ENCODE results near the gene MAML3. TPM values are rescaled to one million over a fixed set of nuclear protein-coding genes. Genes with fewer than 3 reads are reported as not detected.

MAML3 gene
- total and polyA plus RNA-seq, 5 donors from 2014 or later: 0.11 to 1.1 (median 0.16) TPM; not detected in 1

DNA sequence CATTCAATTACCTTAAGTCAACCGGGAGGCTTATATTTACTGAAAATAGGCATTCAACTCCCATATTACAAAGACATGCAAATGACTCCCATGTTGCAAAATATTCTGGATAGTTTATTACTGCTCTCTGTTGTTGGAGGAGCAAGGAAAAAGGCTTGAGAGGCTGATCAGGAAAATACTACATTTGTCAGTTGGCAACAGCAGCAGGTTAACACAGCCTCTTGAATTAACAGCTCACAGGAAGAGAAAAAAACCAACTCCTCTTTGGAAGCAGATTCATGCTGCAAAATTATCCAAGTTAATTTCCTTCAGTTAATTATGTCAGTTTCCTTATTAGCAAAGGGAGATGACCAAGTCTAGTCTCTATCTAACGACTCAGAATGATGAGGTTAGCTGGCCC is 238.9 kb downstream of the MAML3 start:
- H3K27me3 Mint-ChIP-seq: peaks cover 14% of the 10 kb centered on the region
- DNase-seq: no peak
- Histone ChIP-seq H3K27me3 (ENCODE audit: control insufficient read depth, insufficient read depth, low read length) (peaks cover 7% of the 10 kb centered on the region), H3K27ac (ENCODE audit: insufficient read depth, low read length, poor library complexity, severe bottlenecking) (no peak overlapping the region), H3K9me3 (ENCODE audit: control insufficient read depth in 2 of 2, low read length in 2 of 2) (no peaks in the 10 kb centered on the region), H3K36me3 (ENCODE audit: control insufficient read depth, insufficient read depth, low read length) (no peaks in the 10 kb centered on the region), H3K4me3 (ENCODE audit: low read depth, low read length) (no peak overlapping the region), H3K4me1 (ENCODE audit: control insufficient read depth, insufficient read depth, low read length, poor library complexity, severe bottlenecking) (no peaks in the 10 kb centered on the region)
- H3K36me3 Mint-ChIP-seq: no peaks in the 10 kb centered on the region
- H3K9me3 Mint-ChIP-seq: peaks cover 0 to 2% (median 0%) of the 10 kb centered on the region in 7 donors
- no peaks in the 10 kb centered on the region for H3K4me1 Mint-ChIP-seq
- ATAC-seq (ENCODE audit: low read depth in 2 of 2): no peak
- H3K4me3 Mint-ChIP-seq: no peak overlapping the region
- no peak overlapping the region for H3K27ac Mint-ChIP-seq

DNA sequence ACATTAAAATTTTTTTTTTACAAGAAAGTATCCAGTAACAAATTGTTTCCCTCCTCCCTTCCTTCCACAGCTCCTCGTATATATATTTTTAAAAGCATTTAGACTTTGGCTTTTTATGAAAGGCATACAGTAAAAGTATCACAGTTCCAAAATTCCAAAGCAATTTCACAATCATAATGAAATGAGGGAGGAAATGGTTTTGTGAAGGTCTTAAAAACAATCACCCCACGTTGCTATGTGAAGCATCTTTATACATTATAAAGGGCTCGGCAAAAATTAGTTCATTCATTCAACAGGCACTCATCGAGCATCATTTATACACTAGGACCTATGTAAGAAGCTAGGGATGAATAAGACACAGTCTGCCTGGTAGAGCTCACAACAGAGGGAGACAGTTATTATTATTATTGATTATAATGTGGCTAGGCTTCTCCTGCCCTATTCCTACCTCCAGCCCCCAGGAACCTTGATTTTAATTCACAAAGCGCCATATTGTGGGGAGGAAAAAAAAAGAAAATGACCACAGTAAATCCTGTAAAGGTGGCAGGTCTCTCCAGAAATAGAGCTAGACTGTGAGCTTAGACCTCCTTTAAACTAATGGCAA is 239.9 kb downstream of the MAML3 start:
- no peak overlapping the region for H3K27ac ChIP-seq (ENCODE audit: insufficient read depth, low read length, poor library complexity, severe bottlenecking)
- no peaks in the 10 kb centered on the region for H3K4me1 ChIP-seq (ENCODE audit: control insufficient read depth, insufficient read depth, low read length, poor library complexity, severe bottlenecking)
- H3K4me1 Mint-ChIP-seq: no peaks in the 10 kb centered on the region
- H3K27me3 ChIP-seq (ENCODE audit: control insufficient read depth, insufficient read depth, low read length): peaks cover 7% of the 10 kb centered on the region
- H3K4me3 ChIP-seq (ENCODE audit: low read depth, low read length): no peak overlapping the region
- no peaks in the 10 kb centered on the region for H3K36me3 Mint-ChIP-seq
- ATAC-seq (ENCODE audit: low read depth in 2 of 2) (no peak), DNase-seq (no peak)
- H3K9me3 ChIP-seq (ENCODE audit: control insufficient read depth in 2 of 2, low read length in 2 of 2): no peaks in the 10 kb centered on the region
- peak overlapping the region in 1 of 4 donors; percentile 6 for H3K4me3 Mint-ChIP-seq
- no peak overlapping the region for H3K27ac Mint-ChIP-seq
- H3K36me3 ChIP-seq (ENCODE audit: control insufficient read depth, insufficient read depth, low read length): no peaks in the 10 kb centered on the region
- peaks cover 14% of the 10 kb centered on the region for H3K27me3 Mint-ChIP-seq
- peaks cover 0 to 2% (median 0%) of the 10 kb centered on the region in 7 donors for H3K9me3 Mint-ChIP-seq

GRCh38 chr4:139913398-139913990 is 240.5 kb downstream of the MAML3 start:
- Mint-ChIP-seq H3K4me3 (no peak overlapping the region), H3K36me3 (no peaks in the 10 kb centered on the region), H3K27ac (no peak overlapping the region), H3K9me3 (peaks cover 0 to 2% (median 0%) of the 10 kb centered on the region in 7 donors), H3K4me1 (no peaks in the 10 kb centered on the region), H3K27me3 (peaks cover 10% of the 10 kb centered on the region)
- H3K9me3 ChIP-seq (ENCODE audit: control insufficient read depth in 2 of 2, low read length in 2 of 2): no peaks in the 10 kb centered on the region
- DNase-seq: no peak
- no peaks in the 10 kb centered on the region for H3K36me3 ChIP-seq (ENCODE audit: control insufficient read depth, insufficient read depth, low read length)
- no peaks in the 10 kb centered on the region for H3K4me1 ChIP-seq (ENCODE audit: control insufficient read depth, insufficient read depth, low read length, poor library complexity, severe bottlenecking)
- peaks cover 7% of the 10 kb centered on the region for H3K27me3 ChIP-seq (ENCODE audit: control insufficient read depth, insufficient read depth, low read length)
- H3K27ac ChIP-seq (ENCODE audit: insufficient read depth, low read length, poor library complexity, severe bottlenecking): no peak overlapping the region
- no peak for ATAC-seq (ENCODE audit: low read depth in 2 of 2)
- no peak overlapping the region for H3K4me3 ChIP-seq (ENCODE audit: low read depth, low read length)

GRCh38 chr4:139912445-139912844 is 241.5 kb downstream of the MAML3 start:
- no peak overlapping the region for H3K4me3 Mint-ChIP-seq
- peaks cover 5% of the 10 kb centered on the region for H3K27me3 Mint-ChIP-seq
- H3K9me3 ChIP-seq (ENCODE audit: control insufficient read depth in 2 of 2, low read length in 2 of 2): no peaks in the 10 kb centered on the region
- no peak overlapping the region for H3K4me3 ChIP-seq (ENCODE audit: low read depth, low read length)
- no peak overlapping the region for H3K27ac Mint-ChIP-seq
- H3K4me1 ChIP-seq (ENCODE audit: control insufficient read depth, insufficient read depth, low read length, poor library complexity, severe bottlenecking): no peaks in the 10 kb centered on the region
- no peak for DNase-seq
- ATAC-seq (ENCODE audit: low read depth in 2 of 2): no peak
- no peaks in the 10 kb centered on the region for H3K4me1 Mint-ChIP-seq
- no peak overlapping the region for H3K27ac ChIP-seq (ENCODE audit: insufficient read depth, low read length, poor library complexity, severe bottlenecking)
- no peaks in the 10 kb centered on the region for H3K36me3 ChIP-seq (ENCODE audit: control insufficient read depth, insufficient read depth, low read length)
- H3K27me3 ChIP-seq (ENCODE audit: control insufficient read depth, insufficient read depth, low read length): peaks cover 7% of the 10 kb centered on the region
- peaks cover 0 to 2% (median 0%) of the 10 kb centered on the region in 7 donors for H3K9me3 Mint-ChIP-seq
- no peaks in the 10 kb centered on the region for H3K36me3 Mint-ChIP-seq

DNA sequence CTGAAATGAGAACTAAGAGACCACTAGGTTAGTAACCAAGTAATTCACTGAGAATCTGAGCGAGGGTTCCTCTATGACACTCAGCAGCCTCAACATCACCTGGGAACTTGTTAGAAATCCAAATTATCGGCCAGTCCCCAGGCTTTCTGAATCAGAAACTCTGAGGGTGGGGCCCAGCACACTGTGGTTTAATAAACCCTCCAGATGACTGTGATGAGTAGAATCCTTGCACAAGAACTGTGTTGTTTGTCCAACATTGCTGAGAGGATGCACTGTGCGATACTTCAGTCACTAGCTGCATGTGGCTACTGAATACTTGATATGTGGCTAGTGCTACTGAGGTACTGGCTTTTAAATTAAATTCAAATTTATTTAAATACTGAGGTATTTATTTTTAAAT is 243.9 kb downstream of the MAML3 start:
- ATAC-seq (ENCODE audit: low read depth in 2 of 2): no peak
- H3K27ac ChIP-seq (ENCODE audit: insufficient read depth, low read length, poor library complexity, severe bottlenecking): no peak overlapping the region
- H3K9me3 Mint-ChIP-seq: peaks cover 0 to 2% (median 0%) of the 10 kb centered on the region in 7 donors
- peaks cover 5% of the 10 kb centered on the region for H3K27me3 ChIP-seq (ENCODE audit: control insufficient read depth, insufficient read depth, low read length)
- no peaks in the 10 kb centered on the region for H3K4me1 ChIP-seq (ENCODE audit: control insufficient read depth, insufficient read depth, low read length, poor library complexity, severe bottlenecking)
- H3K27me3 Mint-ChIP-seq: peaks cover 5% of the 10 kb centered on the region
- no peaks in the 10 kb centered on the region for H3K36me3 ChIP-seq (ENCODE audit: control insufficient read depth, insufficient read depth, low read length)
- H3K4me3 ChIP-seq (ENCODE audit: low read depth, low read length): no peak overlapping the region
- no peak overlapping the region for H3K4me3 Mint-ChIP-seq
- no peak overlapping the region for H3K27ac Mint-ChIP-seq
- no peak for DNase-seq
- no peaks in the 10 kb centered on the region for H3K9me3 ChIP-seq (ENCODE audit: control insufficient read depth in 2 of 2, low read length in 2 of 2)
- no peaks in the 10 kb centered on the region for H3K36me3 Mint-ChIP-seq
- no peaks in the 10 kb centered on the region for H3K4me1 Mint-ChIP-seq

DNA sequence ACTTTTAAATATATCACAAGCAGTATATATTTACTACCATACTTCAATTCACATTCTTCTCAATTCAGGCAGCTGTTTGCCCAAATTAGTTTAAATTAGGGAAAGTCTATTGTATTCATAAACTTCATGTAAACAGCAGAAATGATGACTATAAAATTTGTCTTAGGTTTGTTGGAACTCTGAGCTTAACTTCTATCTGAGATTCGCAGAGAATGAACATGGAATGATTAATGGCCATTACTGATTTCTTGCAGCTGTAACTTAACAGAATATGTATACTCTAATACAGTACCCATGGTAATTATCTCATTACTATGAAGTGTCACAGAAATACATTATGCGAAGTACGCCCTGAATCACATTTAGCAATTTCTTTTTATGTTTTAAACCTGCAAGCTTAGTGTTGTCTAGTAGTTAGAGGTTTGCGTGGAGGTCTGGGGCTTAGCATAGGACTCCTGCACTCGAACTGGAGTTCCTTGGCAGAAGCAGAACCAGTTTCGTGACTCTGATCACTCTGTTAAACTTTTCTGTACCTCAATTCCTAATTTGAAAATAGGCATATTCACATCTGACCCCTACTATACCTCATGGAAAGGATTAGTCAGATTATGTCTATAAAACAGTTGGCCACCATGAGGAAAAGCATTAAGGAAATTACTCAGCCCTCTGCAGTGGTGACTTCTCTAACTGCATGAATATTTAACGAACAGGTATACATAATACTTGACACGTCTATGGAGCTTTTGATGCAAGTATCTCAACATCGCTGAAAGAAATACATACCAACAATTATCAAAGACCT is 245.1 kb downstream of the MAML3 start:
- no peak overlapping the region for H3K4me3 ChIP-seq (ENCODE audit: low read depth, low read length)
- peaks cover 5% of the 10 kb centered on the region for H3K27me3 ChIP-seq (ENCODE audit: control insufficient read depth, insufficient read depth, low read length)
- H3K27me3 Mint-ChIP-seq: peaks cover under 1% of the 10 kb centered on the region
- H3K36me3 ChIP-seq (ENCODE audit: control insufficient read depth, insufficient read depth, low read length): no peaks in the 10 kb centered on the region
- DNase-seq (no peak), ATAC-seq (ENCODE audit: low read depth in 2 of 2) (no peak)
- no peaks in the 10 kb centered on the region for H3K4me1 Mint-ChIP-seq
- no peak overlapping the region for H3K27ac Mint-ChIP-seq
- H3K9me3 ChIP-seq (ENCODE audit: control insufficient read depth in 2 of 2, low read length in 2 of 2): no peaks in the 10 kb centered on the region
- H3K36me3 Mint-ChIP-seq: no peaks in the 10 kb centered on the region
- no peak overlapping the region for H3K4me3 Mint-ChIP-seq
- H3K9me3 Mint-ChIP-seq: peaks cover 0 to 2% (median 0%) of the 10 kb centered on the region in 7 donors
- H3K4me1 ChIP-seq (ENCODE audit: control insufficient read depth, insufficient read depth, low read length, poor library complexity, severe bottlenecking): no peaks in the 10 kb centered on the region
- no peak overlapping the region for H3K27ac ChIP-seq (ENCODE audit: insufficient read depth, low read length, poor library complexity, severe bottlenecking)

- ATAC-seq (ENCODE audit: low read depth in 2 of 2): no peak
- no peak overlapping the region for H3K4me3 ChIP-seq (ENCODE audit: low read depth, low read length)
- Mint-ChIP-seq H3K27me3 (no peaks in the 10 kb centered on the region), H3K36me3 (no peaks in the 10 kb centered on the region), H3K4me1 (no peaks in the 10 kb centered on the region), H3K27ac (no peak overlapping the region), H3K4me3 (no peak overlapping the region), H3K9me3 (peaks cover 0 to 2% (median 0%) of the 10 kb centered on the region in 7 donors)
- no peaks in the 10 kb centered on the region for H3K36me3 ChIP-seq (ENCODE audit: control insufficient read depth, insufficient read depth, low read length)
- H3K9me3 ChIP-seq (ENCODE audit: control insufficient read depth in 2 of 2, low read length in 2 of 2): no peaks in the 10 kb centered on the region
- DNase-seq: no peak
- no peak overlapping the region for H3K27ac ChIP-seq (ENCODE audit: insufficient read depth, low read length, poor library complexity, severe bottlenecking)
- no peaks in the 10 kb centered on the region for H3K4me1 ChIP-seq (ENCODE audit: control insufficient read depth, insufficient read depth, low read length, poor library complexity, severe bottlenecking)
- peaks cover 3% of the 10 kb centered on the region for H3K27me3 ChIP-seq (ENCODE audit: control insufficient read depth, insufficient read depth, low read length)
These were observed 246.8 kb downstream of the MAML3 start for GRCh38 chr4:139907001-139907809.

All from CD4-positive, CD25-positive, alpha-beta regulatory T cell (primary cell).